PC-3 (cell line): ENCODE measurements around the gene PRKAG3. TPM values are rescaled to one million over a fixed set of nuclear protein-coding genes. Genes with fewer than 3 reads are reported as not detected.

Source experiments
- microRNA-seq: library from miRNA; unstranded; fragments of <30 nt; microRNA quantifications from one replicate; pipeline ENCODE4 v1.1.0, GENCODE V29; 2020; ENCODE audit not compliant: unreplicated experiment
- total RNA-seq: library from RNA; depleted of rRNA; stranded (reverse); fragments of >200 nt; gene quantifications from 2 replicates; pipeline ENCODE4 v1.2.3, GENCODE V29; 2014; rRNA removed

PRKAG3 gene
- total RNA-seq, 1 experiment from 2014 or later = not detected

Small RNAs within 50 kb of the gene (microRNA-seq; reads per million reads assigned to microRNA genes)
- gene MIR9500 = not detected

Other genes with a start within 250 kb of the PRKAG3 start
- gene PLCD4, start 223.9 kb downstream of the PRKAG3 start, total RNA-seq = 5.6 and 11.7 TPM in 2 replicates
- gene ZNF142, start 172.2 kb downstream of the PRKAG3 start, total RNA-seq = 35.5 and 36.3 TPM in 2 replicates
- 41.3 and 48.5 TPM in 2 replicates for gene BCS1L, start 172.1 kb downstream of the PRKAG3 start, total RNA-seq
- 35.1 and 42.4 TPM in 2 replicates for gene RNF25, start 159.8 kb downstream of the PRKAG3 start, total RNA-seq
- 32.9 and 48.2 TPM in 2 replicates for gene STK36, start 159.7 kb downstream of the PRKAG3 start, total RNA-seq
- gene TTLL4, start 121.0 kb downstream of the PRKAG3 start, total RNA-seq = 21.0 and 32.9 TPM in 2 replicates
- 5.8 and 6.0 TPM in 2 replicates for gene CYP27A1, start 49.7 kb downstream of the PRKAG3 start, total RNA-seq
- not detected in 2 replicates for gene WNT6, start 28.0 kb upstream of the PRKAG3 start, total RNA-seq
- 0.40 and 3.3 TPM in 2 replicates for gene WNT10A, start 49.0 kb upstream of the PRKAG3 start, total RNA-seq
- gene CDK5R2, start 127.9 kb upstream of the PRKAG3 start, total RNA-seq = 0.11 and 0.35 TPM in 2 replicates
- 0.07 TPM in 1 of 2 replicates, not detected in the other for gene FEV, start 153.4 kb upstream of the PRKAG3 start, total RNA-seq
- 6.4 and 13.5 TPM in 2 replicates for gene CRYBA2, start 161.6 kb upstream of the PRKAG3 start, total RNA-seq
- 0.17 and 0.18 TPM in 2 replicates for gene CFAP65, start 209.7 kb upstream of the PRKAG3 start, total RNA-seq
- 0.07 TPM in 1 of 2 replicates, not detected in the other for gene IHH, start 229.1 kb upstream of the PRKAG3 start, total RNA-seq